Measurements from ENCODE around the gene COMMD10. TPM values are rescaled to one million over a fixed set of nuclear protein-coding genes. Genes with fewer than 3 reads are reported as not detected.

The COMMD10 gene
- polyA plus RNA-seq, 1 donor: 58.6 TPM

GRCh38 chr5:116303340-116303739 lies 218.5 kb downstream of the COMMD10 start:
- no CpG with 5 or more reads among the region's 1 CpG for WGBS (ENCODE audit: insufficient coverage, low lambda C conversion rate)
- no peak for DNase-seq
- H3K36me3 ChIP-seq (ENCODE audit: control insufficient read depth, insufficient read depth, low read length): peaks cover 61% of the 10 kb centered on the region

GRCh38 chr5:116303810-116304209 lies 219.0 kb downstream of the COMMD10 start:
- no peak for DNase-seq
- no peaks in the 10 kb centered on the region for H3K9me3 ChIP-seq (ENCODE audit: control insufficient read depth, low read depth, low read length)
- H3K4me3 ChIP-seq (ENCODE audit: low read length): no peak overlapping the region
- H3K4me1 ChIP-seq (ENCODE audit: control insufficient read depth, insufficient read depth, low read length): no peaks in the 10 kb centered on the region
- no peaks in the 10 kb centered on the region for H3K27me3 ChIP-seq (ENCODE audit: control insufficient read depth, insufficient read depth, low read length)
- H3K27ac ChIP-seq (ENCODE audit: low read length): no peak overlapping the region
- peaks cover 59% of the 10 kb centered on the region for H3K36me3 ChIP-seq (ENCODE audit: control insufficient read depth, insufficient read depth, low read length)
- 58% methylated on average over 3 of the region's 4 CpGs for WGBS (ENCODE audit: insufficient coverage, low lambda C conversion rate)

More at GRCh38 chr5:116303340-116303739, 218.5 kb downstream of the COMMD10 start:
- Histone ChIP-seq H3K4me1 (ENCODE audit: control insufficient read depth, insufficient read depth, low read length) (no peaks in the 10 kb centered on the region), H3K27me3 (ENCODE audit: control insufficient read depth, insufficient read depth, low read length) (no peaks in the 10 kb centered on the region), H3K27ac (ENCODE audit: low read length) (no peak overlapping the region), H3K9me3 (ENCODE audit: control insufficient read depth, low read depth, low read length) (no peaks in the 10 kb centered on the region), H3K4me3 (ENCODE audit: low read length) (no peak overlapping the region)

- peaks cover 7% of the 10 kb centered on the region for H3K9me3 ChIP-seq (ENCODE audit: control insufficient read depth, low read depth, low read length)
- no peaks in the 10 kb centered on the region for H3K4me1 ChIP-seq (ENCODE audit: control insufficient read depth, insufficient read depth, low read length)
- no peak for DNase-seq
These were observed 221.1 kb downstream of the COMMD10 start for GRCh38 chr5:116305899-116306298.

GRCh38 chr5:116306846-116307245 lies 222.0 kb downstream of the COMMD10 start:
- no peak for DNase-seq
- no peak overlapping the region for H3K27ac ChIP-seq (ENCODE audit: low read length)
- H3K27me3 ChIP-seq (ENCODE audit: control insufficient read depth, insufficient read depth, low read length): no peaks in the 10 kb centered on the region
- H3K36me3 ChIP-seq (ENCODE audit: control insufficient read depth, insufficient read depth, low read length): peaks cover 49% of the 10 kb centered on the region
- WGBS (ENCODE audit: insufficient coverage, low lambda C conversion rate): no CpG with 5 or more reads among the region's 2 CpGs
- peaks cover 10% of the 10 kb centered on the region for H3K9me3 ChIP-seq (ENCODE audit: control insufficient read depth, low read depth, low read length)
- no peak overlapping the region for H3K4me3 ChIP-seq (ENCODE audit: low read length)
- H3K4me1 ChIP-seq (ENCODE audit: control insufficient read depth, insufficient read depth, low read length): no peaks in the 10 kb centered on the region

More at GRCh38 chr5:116305899-116306298, 221.1 kb downstream of the COMMD10 start:
- Histone ChIP-seq H3K27ac (ENCODE audit: low read length) (no peak overlapping the region), H3K27me3 (ENCODE audit: control insufficient read depth, insufficient read depth, low read length) (no peaks in the 10 kb centered on the region), H3K36me3 (ENCODE audit: control insufficient read depth, insufficient read depth, low read length) (peaks cover 54% of the 10 kb centered on the region), H3K4me3 (ENCODE audit: low read length) (no peak overlapping the region)
- WGBS (ENCODE audit: insufficient coverage, low lambda C conversion rate): no CpG with 5 or more reads among the region's 1 CpG

- peaks cover 40% of the 10 kb centered on the region for H3K36me3 ChIP-seq (ENCODE audit: control insufficient read depth, insufficient read depth, low read length)
- no peaks in the 10 kb centered on the region for H3K27me3 ChIP-seq (ENCODE audit: control insufficient read depth, insufficient read depth, low read length)
- 100% methylated on average over 2 of the region's 3 CpGs for WGBS (ENCODE audit: insufficient coverage, low lambda C conversion rate)
- DNase-seq: no peak
- no peak overlapping the region for H3K27ac ChIP-seq (ENCODE audit: low read length)
- no peaks in the 10 kb centered on the region for H3K4me1 ChIP-seq (ENCODE audit: control insufficient read depth, insufficient read depth, low read length)
- no peak overlapping the region for H3K4me3 ChIP-seq (ENCODE audit: low read length)
- H3K9me3 ChIP-seq (ENCODE audit: control insufficient read depth, low read depth, low read length): peaks cover 11% of the 10 kb centered on the region
These were observed 223.6 kb downstream of the COMMD10 start for GRCh38 chr5:116308391-116308790.

GRCh38 chr5:116313366-116313765 lies 228.5 kb downstream of the COMMD10 start:
- no peaks in the 10 kb centered on the region for H3K27me3 ChIP-seq (ENCODE audit: control insufficient read depth, insufficient read depth, low read length)
- H3K4me3 ChIP-seq (ENCODE audit: low read length): no peak overlapping the region
- no peak for DNase-seq
- no peaks in the 10 kb centered on the region for H3K4me1 ChIP-seq (ENCODE audit: control insufficient read depth, insufficient read depth, low read length)
- peaks cover 9% of the 10 kb centered on the region for H3K36me3 ChIP-seq (ENCODE audit: control insufficient read depth, insufficient read depth, low read length)
- peaks cover 11% of the 10 kb centered on the region for H3K9me3 ChIP-seq (ENCODE audit: control insufficient read depth, low read depth, low read length)
- no peak overlapping the region for H3K27ac ChIP-seq (ENCODE audit: low read length)

- no peak for DNase-seq
- H3K27me3 ChIP-seq (ENCODE audit: control insufficient read depth, insufficient read depth, low read length): no peaks in the 10 kb centered on the region
- H3K4me1 ChIP-seq (ENCODE audit: control insufficient read depth, insufficient read depth, low read length): no peaks in the 10 kb centered on the region
- 100% methylated on average over 1 of the region's 2 CpGs for WGBS (ENCODE audit: insufficient coverage, low lambda C conversion rate)
- H3K4me3 ChIP-seq (ENCODE audit: low read length): no peak overlapping the region
- peaks cover 4% of the 10 kb centered on the region for H3K9me3 ChIP-seq (ENCODE audit: control insufficient read depth, low read depth, low read length)
- no peak overlapping the region for H3K27ac ChIP-seq (ENCODE audit: low read length)
- peaks cover 18% of the 10 kb centered on the region for H3K36me3 ChIP-seq (ENCODE audit: control insufficient read depth, insufficient read depth, low read length)
These were observed 230.7 kb downstream of the COMMD10 start for GRCh38 chr5:116315531-116315930.

GRCh38 chr5:116318091-116318854 lies 233.4 kb downstream of the COMMD10 start:
- WGBS (ENCODE audit: insufficient coverage, low lambda C conversion rate): 100% methylated on average over 1 of the region's 4 CpGs
- H3K9me3 ChIP-seq (ENCODE audit: control insufficient read depth, low read depth, low read length): no peaks in the 10 kb centered on the region

GRCh38 chr5:116320486-116320885 lies 235.7 kb downstream of the COMMD10 start:
- Histone ChIP-seq H3K4me1 (ENCODE audit: control insufficient read depth, insufficient read depth, low read length) (no peaks in the 10 kb centered on the region), H3K9me3 (ENCODE audit: control insufficient read depth, low read depth, low read length) (peaks cover 9% of the 10 kb centered on the region), H3K36me3 (ENCODE audit: control insufficient read depth, insufficient read depth, low read length) (peaks cover 29% of the 10 kb centered on the region), H3K4me3 (ENCODE audit: low read length) (no peak overlapping the region), H3K27me3 (ENCODE audit: control insufficient read depth, insufficient read depth, low read length) (no peaks in the 10 kb centered on the region), H3K27ac (ENCODE audit: low read length) (no peak overlapping the region)
- DNase-seq: no peak

More at GRCh38 chr5:116318091-116318854, 233.4 kb downstream of the COMMD10 start:
- Histone ChIP-seq H3K27me3 (ENCODE audit: control insufficient read depth, insufficient read depth, low read length) (no peaks in the 10 kb centered on the region), H3K4me3 (ENCODE audit: low read length) (no peak overlapping the region), H3K36me3 (ENCODE audit: control insufficient read depth, insufficient read depth, low read length) (peaks cover 29% of the 10 kb centered on the region), H3K27ac (ENCODE audit: low read length) (no peak overlapping the region), H3K4me1 (ENCODE audit: control insufficient read depth, insufficient read depth, low read length) (no peaks in the 10 kb centered on the region)
- DNase-seq: no peak

GRCh38 chr5:116329503-116329902 lies 244.7 kb downstream of the COMMD10 start:
- Histone ChIP-seq H3K36me3 (ENCODE audit: control insufficient read depth, insufficient read depth, low read length) (peaks cover 3% of the 10 kb centered on the region), H3K27ac (ENCODE audit: low read length) (no peak overlapping the region), H3K4me1 (ENCODE audit: control insufficient read depth, insufficient read depth, low read length) (no peaks in the 10 kb centered on the region), H3K27me3 (ENCODE audit: control insufficient read depth, insufficient read depth, low read length) (no peaks in the 10 kb centered on the region), H3K9me3 (ENCODE audit: control insufficient read depth, low read depth, low read length) (peaks cover 19% of the 10 kb centered on the region), H3K4me3 (ENCODE audit: low read length) (no peak overlapping the region)
- no peak for DNase-seq
- WGBS (ENCODE audit: insufficient coverage, low lambda C conversion rate): no CpG with 5 or more reads among the region's 5 CpGs

GRCh38 chr5:116340799-116341198 lies 256.0 kb downstream of the COMMD10 start:
- no peak for DNase-seq
- H3K27me3 ChIP-seq (ENCODE audit: control insufficient read depth, insufficient read depth, low read length): no peaks in the 10 kb centered on the region
- H3K27ac ChIP-seq (ENCODE audit: low read length): no peak overlapping the region
- H3K4me1 ChIP-seq (ENCODE audit: control insufficient read depth, insufficient read depth, low read length): no peaks in the 10 kb centered on the region
- no peak overlapping the region for H3K4me3 ChIP-seq (ENCODE audit: low read length)
- H3K9me3 ChIP-seq (ENCODE audit: control insufficient read depth, low read depth, low read length): peaks cover 20% of the 10 kb centered on the region
- no peaks in the 10 kb centered on the region for H3K36me3 ChIP-seq (ENCODE audit: control insufficient read depth, insufficient read depth, low read length)
- no CpG with 5 or more reads among the region's 2 CpGs for WGBS (ENCODE audit: insufficient coverage, low lambda C conversion rate)

Data from large intestine (tissue), 3 donors.